ENCODE measurements around the gene CREM.

Gene CREM

GRCh38 chr10:35091994-35092790 is 34.5 kb upstream of the CREM start:
- no peak for DNase-seq (ENCODE audit: low read depth)
- TF ChIP-seq, protein P1, sequence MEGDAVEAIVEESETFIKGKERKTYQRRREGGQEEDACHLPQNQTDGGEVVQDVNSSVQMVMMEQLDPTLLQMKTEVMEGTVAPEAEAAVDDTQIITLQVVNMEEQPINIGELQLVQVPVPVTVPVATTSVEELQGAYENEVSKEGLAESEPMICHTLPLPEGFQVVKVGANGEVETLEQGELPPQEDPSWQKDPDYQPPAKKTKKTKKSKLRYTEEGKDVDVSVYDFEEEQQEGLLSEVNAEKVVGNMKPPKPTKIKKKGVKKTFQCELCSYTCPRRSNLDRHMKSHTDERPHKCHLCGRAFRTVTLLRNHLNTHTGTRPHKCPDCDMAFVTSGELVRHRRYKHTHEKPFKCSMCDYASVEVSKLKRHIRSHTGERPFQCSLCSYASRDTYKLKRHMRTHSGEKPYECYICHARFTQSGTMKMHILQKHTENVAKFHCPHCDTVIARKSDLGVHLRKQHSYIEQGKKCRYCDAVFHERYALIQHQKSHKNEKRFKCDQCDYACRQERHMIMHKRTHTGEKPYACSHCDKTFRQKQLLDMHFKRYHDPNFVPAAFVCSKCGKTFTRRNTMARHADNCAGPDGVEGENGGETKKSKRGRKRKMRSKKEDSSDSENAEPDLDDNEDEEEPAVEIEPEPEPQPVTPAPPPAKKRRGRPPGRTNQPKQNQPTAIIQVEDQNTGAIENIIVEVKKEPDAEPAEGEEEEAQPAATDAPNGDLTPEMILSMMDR (conservative IDR thresholded peaks at IDR 0.05; ENCODE audit: low read length): no peak
- no peak overlapping the region for H3K4me3 ChIP-seq (ENCODE audit: low read length)

GRCh38 chr10:35092851-35093250 is 33.8 kb upstream of the CREM start:
- TF ChIP-seq, protein P1 (conservative IDR thresholded peaks at IDR 0.05; ENCODE audit: low read length): no peak
- no peak for DNase-seq (ENCODE audit: low read depth)
- H3K4me3 ChIP-seq (ENCODE audit: low read length): no peak overlapping the region

DNA sequence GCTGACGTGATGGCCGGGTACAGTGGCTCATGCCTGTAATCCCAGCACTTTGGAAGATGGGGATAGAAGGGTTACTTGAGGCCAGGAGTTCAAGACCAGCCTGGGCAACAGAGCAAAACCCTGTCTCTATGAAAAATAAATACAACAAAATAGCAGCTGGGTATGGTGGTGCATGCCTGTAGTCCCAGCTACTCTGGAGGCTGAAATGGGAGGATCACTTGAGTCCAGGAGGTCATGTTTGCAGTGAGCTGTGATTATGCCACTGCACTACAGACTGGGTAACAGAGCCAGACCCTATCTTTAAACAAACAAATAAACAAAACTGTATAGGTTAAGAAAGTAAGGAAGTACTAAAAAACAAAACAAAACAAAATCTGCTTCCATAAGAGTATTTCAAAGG is 30.3 kb upstream of the CREM start:
- no peak overlapping the region for H3K4me3 ChIP-seq (ENCODE audit: low read length)
- TF ChIP-seq, protein P1 (conservative IDR thresholded peaks at IDR 0.05; ENCODE audit: low read length): no peak
- DNase-seq (ENCODE audit: low read depth): no peak

GRCh38 chr10:35097510-35097909 is 29.1 kb upstream of the CREM start:
- TF ChIP-seq, protein P1 (conservative IDR thresholded peaks at IDR 0.05; ENCODE audit: low read length): no peak
- no peak overlapping the region for H3K4me3 ChIP-seq (ENCODE audit: low read length)
- no peak for DNase-seq (ENCODE audit: low read depth)

DNA sequence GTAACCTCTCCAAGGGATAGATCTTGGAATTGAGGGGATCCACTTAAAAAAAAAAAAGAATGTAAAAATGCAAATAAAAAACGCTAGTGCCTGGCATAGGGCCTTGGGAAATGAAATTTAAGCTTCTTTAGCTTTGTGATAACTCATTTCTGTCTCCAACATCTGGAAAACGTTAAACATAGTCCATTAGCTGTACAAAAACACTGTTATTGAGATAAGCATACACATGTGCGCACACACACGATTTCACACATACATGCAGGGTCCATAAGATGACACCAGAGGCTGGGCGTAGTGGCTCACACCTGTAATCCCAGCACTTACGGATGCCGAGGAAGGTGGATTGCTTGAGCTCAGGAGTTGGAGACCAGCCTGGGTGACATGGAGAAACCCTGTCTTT is 22.8 kb upstream of the CREM start:
- TF ChIP-seq, protein P1 (conservative IDR thresholded peaks at IDR 0.05; ENCODE audit: low read length): no peak
- DNase-seq (ENCODE audit: low read depth): peak; percentile 12
- H3K4me3 ChIP-seq (ENCODE audit: low read length): no peak overlapping the region

DNA sequence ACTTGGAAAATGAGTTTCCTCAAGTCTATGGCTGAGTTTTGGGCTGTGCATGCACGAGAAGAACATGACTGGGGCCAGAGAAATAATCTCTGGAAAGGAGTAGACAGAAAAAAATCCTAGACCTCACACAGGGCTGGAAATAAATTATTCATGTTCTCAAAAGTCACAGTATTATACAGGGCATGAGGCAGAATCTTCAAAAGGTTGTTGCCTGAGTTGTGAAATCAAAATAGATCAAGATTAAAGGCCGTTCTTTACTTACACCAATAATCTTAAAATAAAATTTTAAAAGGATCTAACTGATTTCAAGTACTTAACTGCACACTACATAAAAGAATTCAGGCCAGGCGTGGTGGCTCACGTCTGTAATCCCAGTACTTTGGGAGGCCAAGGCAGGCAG is 14.1 kb upstream of the CREM start:
- DNase-seq (ENCODE audit: low read depth): no peak
- TF ChIP-seq, protein P1 (conservative IDR thresholded peaks at IDR 0.05; ENCODE audit: low read length): no peak
- H3K4me3 ChIP-seq (ENCODE audit: low read length): no peak overlapping the region

- TF ChIP-seq, protein P1 (conservative IDR thresholded peaks at IDR 0.05; ENCODE audit: low read length): no peak
- DNase-seq (ENCODE audit: low read depth): no peak
- H3K4me3 ChIP-seq (ENCODE audit: low read length): no peak overlapping the region
These were observed 7.3 kb upstream of the CREM start for GRCh38 chr10:35119378-35119777.

Measured in AG10803 (cell line).